Progenitor cell of endocrine pancreas (in vitro differentiated cells): ENCODE data around the gene SLC37A2. TPM values are rescaled to one million over a fixed set of nuclear protein-coding genes. Genes with fewer than 3 reads are reported as not detected.

ENCODE experiments used
- DNase-seq: peaks from one replicate; pipeline ENCODE4 v3.0.0; 2021; ENCODE audit warnings: low spot score; ENCODE audit not compliant: unreplicated experiment
- H3K27ac Mint-ChIP-seq: 2 replicates; pipeline ENCODE4 v1.8.0; 2021; ENCODE audit warnings: mild to moderate bottlenecking, moderate library complexity, mixed read lengths
- H3K27me3 Mint-ChIP-seq: 2 replicates; pipeline ENCODE4 v1.8.0; 2021; ENCODE audit warnings: mixed read lengths
- H3K36me3 Mint-ChIP-seq: 2 replicates; pipeline ENCODE4 v1.8.0; 2022; ENCODE audit warnings: mixed read lengths; ENCODE audit not compliant: insufficient read depth
- H3K4me1 Mint-ChIP-seq: 2 replicates; pipeline ENCODE4 v1.8.0; 2021; ENCODE audit warnings: low read depth, mixed read lengths
- H3K4me3 Mint-ChIP-seq: 2 replicates; pipeline ENCODE4 v1.8.0; 2021; ENCODE audit warnings: low read depth, mild to moderate bottlenecking, moderate library complexity, mixed read lengths
- H3K9me3 Mint-ChIP-seq: 2 replicates; pipeline ENCODE4 v1.8.0; 2021; ENCODE audit warnings: low read depth, mixed read lengths
- total RNA-seq: library from RNA; stranded (reverse); gene quantifications from 2 replicates; pipeline ENCODE4 v1.2.1, GENCODE V29; 2021
- TF ChIP-seq, protein P1 (sequence below): fragments of 200-600 bp; sonication (generic); IDR thresholded peaks from one replicate; pipeline ENCODE4 v1.5.0; 2021; ENCODE audit warnings: antibody characterized with exemption, mild to moderate bottlenecking; ENCODE audit not compliant: unreplicated experiment

The SLC37A2 gene
- total RNA-seq, 1 donor from 2014 or later: 0.62 TPM

DNA sequence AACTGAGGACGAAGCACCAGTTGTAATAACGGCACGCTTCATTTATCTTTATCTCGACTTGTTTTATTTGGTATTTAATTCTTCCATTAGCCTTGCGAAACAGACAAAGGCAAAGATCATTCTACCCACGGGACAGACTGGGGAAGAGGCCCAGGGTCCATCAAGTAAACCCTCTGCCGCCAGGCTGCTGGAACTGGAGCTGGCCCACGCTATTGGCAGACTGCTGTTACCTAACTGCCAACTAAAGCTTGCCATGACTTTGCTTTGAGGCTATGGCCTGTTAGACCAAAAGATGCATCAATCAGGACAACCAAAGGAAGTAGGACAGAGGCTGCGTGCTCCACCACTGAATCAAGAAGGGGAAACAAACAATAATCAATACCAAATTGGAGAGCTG lies 49.1 kb downstream of the SLC37A2 start:
- Mint-ChIP-seq H3K36me3 (no peaks in the 10 kb centered on the region), H3K4me1 (peaks cover 10% of the 10 kb centered on the region)

DNA sequence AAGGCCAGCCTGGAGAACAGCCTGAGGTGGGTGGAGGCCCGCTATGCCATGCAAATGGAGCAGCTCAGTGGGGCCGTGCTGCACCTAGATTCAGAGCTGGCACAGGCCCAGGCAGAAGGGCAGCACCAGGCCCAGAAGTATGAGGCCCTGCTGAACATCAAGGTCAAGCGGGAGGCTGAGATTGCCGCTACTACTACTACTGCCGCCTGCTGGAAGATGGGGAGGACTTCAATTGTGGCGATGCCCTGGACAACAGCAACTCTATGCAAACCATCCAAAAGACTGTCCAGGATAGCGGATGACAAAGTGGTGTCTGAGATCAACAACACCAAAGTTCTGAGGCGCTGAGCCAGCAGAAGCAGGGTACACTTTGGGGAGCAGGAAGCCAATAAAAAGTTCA lies 51.4 kb downstream of the SLC37A2 start:
- TF ChIP-seq, protein P1, sequence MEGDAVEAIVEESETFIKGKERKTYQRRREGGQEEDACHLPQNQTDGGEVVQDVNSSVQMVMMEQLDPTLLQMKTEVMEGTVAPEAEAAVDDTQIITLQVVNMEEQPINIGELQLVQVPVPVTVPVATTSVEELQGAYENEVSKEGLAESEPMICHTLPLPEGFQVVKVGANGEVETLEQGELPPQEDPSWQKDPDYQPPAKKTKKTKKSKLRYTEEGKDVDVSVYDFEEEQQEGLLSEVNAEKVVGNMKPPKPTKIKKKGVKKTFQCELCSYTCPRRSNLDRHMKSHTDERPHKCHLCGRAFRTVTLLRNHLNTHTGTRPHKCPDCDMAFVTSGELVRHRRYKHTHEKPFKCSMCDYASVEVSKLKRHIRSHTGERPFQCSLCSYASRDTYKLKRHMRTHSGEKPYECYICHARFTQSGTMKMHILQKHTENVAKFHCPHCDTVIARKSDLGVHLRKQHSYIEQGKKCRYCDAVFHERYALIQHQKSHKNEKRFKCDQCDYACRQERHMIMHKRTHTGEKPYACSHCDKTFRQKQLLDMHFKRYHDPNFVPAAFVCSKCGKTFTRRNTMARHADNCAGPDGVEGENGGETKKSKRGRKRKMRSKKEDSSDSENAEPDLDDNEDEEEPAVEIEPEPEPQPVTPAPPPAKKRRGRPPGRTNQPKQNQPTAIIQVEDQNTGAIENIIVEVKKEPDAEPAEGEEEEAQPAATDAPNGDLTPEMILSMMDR: no peak
- no peak overlapping the region for H3K4me3 Mint-ChIP-seq
- no peaks in the 10 kb centered on the region for H3K36me3 Mint-ChIP-seq
- peaks cover 15% of the 10 kb centered on the region for H3K4me1 Mint-ChIP-seq
- no peak overlapping the region for H3K27ac Mint-ChIP-seq
- peaks cover 16% of the 10 kb centered on the region for H3K27me3 Mint-ChIP-seq
- H3K9me3 Mint-ChIP-seq: peaks cover 12% of the 10 kb centered on the region
- DNase-seq: no peak

More for the DNA sequence above, 49.1 kb downstream of the SLC37A2 start:
- Mint-ChIP-seq H3K4me3 (peak overlapping the region; percentile 97), H3K27me3 (peaks cover 12% of the 10 kb centered on the region), H3K27ac (no peak overlapping the region), H3K9me3 (peaks cover 12% of the 10 kb centered on the region)
- DNase-seq: no peak
- TF ChIP-seq, protein P1: no peak

DNA sequence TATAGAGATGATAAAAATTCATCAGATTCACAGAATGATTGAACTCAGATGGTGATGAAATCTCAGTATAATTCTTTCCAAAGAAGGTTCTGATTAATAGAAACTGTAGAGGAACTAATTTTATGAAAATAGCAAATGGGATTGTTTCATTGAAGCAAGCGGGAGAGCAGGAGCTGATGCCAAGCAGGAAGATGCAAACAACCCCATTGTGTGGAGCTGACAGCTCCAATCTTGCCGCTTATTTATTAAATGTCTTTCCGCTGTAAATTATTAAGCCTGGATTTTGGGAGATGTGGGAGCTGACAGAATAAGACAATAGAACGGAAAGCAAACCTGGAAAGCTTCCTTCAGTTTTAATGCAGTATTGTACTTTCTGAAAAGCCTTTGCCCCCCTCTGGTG lies 54.3 kb downstream of the SLC37A2 start:
- peaks cover 16% of the 10 kb centered on the region for H3K27me3 Mint-ChIP-seq
- H3K4me1 Mint-ChIP-seq: peaks cover 4% of the 10 kb centered on the region
- H3K36me3 Mint-ChIP-seq: no peaks in the 10 kb centered on the region
- H3K4me3 Mint-ChIP-seq: no peak overlapping the region
- TF ChIP-seq, protein P1: no peak
- H3K27ac Mint-ChIP-seq: peak overlapping the region; percentile 11
- DNase-seq: no peak
- peaks cover 6% of the 10 kb centered on the region for H3K9me3 Mint-ChIP-seq

DNA sequence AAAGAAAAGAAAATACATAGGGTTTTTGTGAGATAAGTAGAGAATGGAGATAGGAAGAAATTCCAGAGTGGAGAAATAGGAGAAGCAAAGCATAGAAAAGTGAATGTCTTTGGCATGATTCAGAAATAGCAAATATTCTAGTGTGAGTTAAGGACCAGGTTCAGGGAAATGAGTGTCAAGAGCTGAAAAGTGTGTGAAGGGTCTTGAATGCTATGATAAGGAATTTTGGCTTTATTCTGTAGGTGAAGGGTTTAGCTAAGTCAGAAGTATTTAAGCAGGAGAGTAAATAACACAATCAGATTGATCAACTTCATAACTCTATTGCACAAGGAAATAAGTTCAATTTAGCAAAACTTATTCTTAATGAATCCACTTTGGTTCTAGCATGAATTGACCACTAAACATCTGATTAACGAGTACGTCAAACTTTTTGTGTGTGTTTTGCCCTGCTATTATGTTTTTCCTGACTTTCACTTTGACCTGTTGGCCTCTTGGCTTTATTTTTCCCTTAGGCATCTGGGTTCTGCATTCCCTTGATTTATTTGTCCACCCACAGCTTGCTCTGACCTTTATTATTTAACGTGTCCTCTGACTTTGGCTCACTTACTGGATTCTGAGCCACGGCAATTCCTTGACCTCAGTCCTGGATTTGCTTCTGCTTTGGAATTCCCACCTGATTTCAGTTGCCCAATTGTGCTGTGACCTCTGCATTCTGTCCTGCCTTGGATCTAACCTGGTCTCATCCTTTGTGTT lies 60.3 kb downstream of the SLC37A2 start:
- peaks cover 13% of the 10 kb centered on the region for H3K27me3 Mint-ChIP-seq
- H3K4me1 Mint-ChIP-seq: peaks cover 12% of the 10 kb centered on the region
- H3K27ac Mint-ChIP-seq: peak overlapping the region; percentile 56
- H3K9me3 Mint-ChIP-seq: no peaks in the 10 kb centered on the region
- no peaks in the 10 kb centered on the region for H3K36me3 Mint-ChIP-seq
- H3K4me3 Mint-ChIP-seq: no peak overlapping the region
- TF ChIP-seq, protein P1: no peak
- DNase-seq: no peak

DNA sequence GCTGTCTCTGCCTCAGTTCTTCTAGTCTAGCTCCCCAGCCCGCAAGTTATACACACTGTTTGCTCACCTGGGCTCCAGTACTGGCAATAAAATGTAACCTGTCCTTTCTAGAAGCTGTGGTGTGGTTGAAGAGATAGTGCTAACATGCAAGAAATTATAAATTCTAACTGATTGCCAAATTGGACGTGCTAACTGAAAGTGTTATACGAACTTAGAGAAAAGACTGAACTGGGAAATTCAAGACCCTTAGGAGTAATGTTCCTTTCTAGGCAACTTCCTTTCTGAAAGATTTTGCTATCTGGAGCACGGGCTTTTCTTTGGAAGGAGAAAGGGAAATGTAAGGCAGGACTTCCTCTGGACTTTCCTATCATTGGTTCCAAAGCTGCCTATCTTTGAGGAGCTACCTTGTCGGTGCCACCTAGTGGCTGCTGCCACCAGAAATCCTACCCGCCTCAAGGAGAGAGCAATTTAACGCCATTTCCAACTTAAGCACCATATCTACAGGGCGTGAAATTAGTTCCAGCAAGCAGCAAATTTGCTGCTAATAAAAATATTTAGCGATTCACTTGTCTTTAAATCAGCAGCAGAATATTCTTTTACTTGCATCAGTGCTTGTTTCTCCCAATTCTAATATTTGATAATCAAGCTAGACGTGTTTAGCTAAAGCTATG lies 61.0 kb downstream of the SLC37A2 start:
- H3K27ac Mint-ChIP-seq: peak overlapping the region; percentile 17
- peaks cover 13% of the 10 kb centered on the region for H3K27me3 Mint-ChIP-seq
- no peak overlapping the region for H3K4me3 Mint-ChIP-seq
- H3K4me1 Mint-ChIP-seq: peaks cover 12% of the 10 kb centered on the region
- H3K36me3 Mint-ChIP-seq: no peaks in the 10 kb centered on the region
- TF ChIP-seq, protein P1: peak; percentile 42
- DNase-seq: no peak
- H3K9me3 Mint-ChIP-seq: no peaks in the 10 kb centered on the region
